T-helper 1 cell (primary cell): Measurements from ENCODE around the gene BDKRB2.

Experiments
- DNase-seq, 5 donors: peaks; one replicate each; pipeline ENCODE4 v3.0.0-alpha.2; 2012 to 2020
- total RNA-seq, 4 donors: gene quantifications; one replicate each; lab custom pipeline; 2026; lab: John Stamatoyannopoulos, UW

BDKRB2 gene
- 0.08 to 1.3 (median 0.21) reads per million in 4 donors for total RNA-seq

- DNase-seq = no peak
Measured at GRCh38 chr14:96204151-96205058, at the start of gene BDKRB2. Gene BDKRB2, plus strand, starts transcription at chr14:96204839. Its CDS starts 32,269 bp downstream, at chr14:96237108.

DNA sequence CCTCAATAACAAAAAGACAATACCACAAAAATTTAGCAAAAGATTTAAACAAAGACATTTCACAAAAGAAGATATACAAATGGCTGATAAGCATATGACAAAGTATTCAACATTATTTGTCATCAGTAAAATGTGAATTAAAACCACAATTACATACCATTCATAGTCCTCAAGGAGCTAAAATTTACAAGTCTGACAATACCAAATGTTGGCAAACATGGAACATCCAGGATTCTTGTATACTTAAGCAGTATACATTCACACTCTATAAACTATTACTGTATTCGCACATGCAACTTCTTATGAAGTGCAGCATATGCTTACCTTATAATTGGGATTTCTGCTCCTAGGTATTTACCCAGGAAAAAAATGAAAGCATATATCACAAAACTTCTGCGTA, 49.7 kb upstream of the BDKRB2 start:
- no peak for DNase-seq

DNA sequence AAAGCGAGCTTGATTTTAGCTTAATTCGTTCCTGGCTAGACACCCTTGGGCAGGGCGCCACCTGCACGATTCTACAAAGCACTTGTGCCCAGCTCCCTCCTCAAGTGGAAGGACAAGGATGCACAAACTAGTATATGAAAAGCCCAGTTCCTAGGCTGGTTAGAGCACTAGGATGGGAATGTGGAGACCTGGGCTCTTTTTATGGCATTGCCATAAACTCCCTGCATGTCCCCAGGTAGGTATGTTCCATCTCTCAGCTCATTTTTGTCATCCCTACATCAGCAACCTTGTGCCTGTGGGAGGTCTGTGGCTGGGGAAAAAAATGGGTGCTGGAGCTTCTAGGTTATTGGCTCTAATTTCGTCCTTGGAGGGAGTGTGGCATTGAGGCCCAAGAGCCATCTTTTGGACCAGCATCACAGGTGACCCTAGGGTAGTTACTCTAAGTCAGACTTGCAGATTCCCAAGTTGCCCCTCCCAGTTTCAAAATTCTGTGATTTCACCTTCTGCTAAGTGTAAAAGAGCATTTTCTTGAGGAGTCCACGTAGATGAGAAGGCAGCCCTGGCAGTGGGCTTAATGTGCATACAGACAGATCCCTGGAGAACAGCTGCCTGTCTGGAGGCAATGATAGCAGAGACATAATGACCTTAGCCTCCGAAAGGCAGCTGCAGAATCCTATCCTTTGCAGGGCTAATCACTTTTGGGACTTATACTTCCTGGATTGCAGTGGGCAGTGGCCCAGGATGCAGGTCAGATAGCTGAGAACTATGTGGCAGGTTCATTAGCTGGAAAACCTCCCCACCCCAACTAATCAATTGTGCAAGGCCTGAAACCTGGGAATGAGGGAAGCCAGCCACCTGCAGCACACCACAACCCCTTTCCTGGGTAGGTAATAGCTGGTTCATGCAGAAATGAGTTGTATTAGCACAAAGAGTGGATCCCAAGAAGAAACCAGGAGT, 47.6 kb upstream of the BDKRB2 start:
- no peak for DNase-seq

DNA sequence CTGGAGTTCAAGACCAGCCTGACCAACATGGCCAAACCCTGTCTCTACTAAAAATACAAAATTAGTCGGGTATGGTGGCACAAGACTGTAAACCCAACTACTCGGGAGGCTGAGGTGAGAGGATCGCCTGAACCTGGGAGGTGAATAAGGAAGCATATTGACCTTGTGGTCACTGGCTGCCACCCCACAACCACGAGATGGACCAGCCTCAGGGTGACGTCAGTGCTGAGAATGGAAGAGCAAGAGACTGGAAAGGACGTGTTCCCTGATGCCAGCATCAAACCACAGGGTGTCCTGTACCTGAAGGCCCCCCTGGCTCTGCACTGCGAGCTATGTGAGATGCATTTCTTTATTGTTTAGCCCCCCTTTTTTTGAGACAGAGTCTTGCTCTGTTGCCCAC, 45.9 kb upstream of the BDKRB2 start:
- no peak for DNase-seq

DNA sequence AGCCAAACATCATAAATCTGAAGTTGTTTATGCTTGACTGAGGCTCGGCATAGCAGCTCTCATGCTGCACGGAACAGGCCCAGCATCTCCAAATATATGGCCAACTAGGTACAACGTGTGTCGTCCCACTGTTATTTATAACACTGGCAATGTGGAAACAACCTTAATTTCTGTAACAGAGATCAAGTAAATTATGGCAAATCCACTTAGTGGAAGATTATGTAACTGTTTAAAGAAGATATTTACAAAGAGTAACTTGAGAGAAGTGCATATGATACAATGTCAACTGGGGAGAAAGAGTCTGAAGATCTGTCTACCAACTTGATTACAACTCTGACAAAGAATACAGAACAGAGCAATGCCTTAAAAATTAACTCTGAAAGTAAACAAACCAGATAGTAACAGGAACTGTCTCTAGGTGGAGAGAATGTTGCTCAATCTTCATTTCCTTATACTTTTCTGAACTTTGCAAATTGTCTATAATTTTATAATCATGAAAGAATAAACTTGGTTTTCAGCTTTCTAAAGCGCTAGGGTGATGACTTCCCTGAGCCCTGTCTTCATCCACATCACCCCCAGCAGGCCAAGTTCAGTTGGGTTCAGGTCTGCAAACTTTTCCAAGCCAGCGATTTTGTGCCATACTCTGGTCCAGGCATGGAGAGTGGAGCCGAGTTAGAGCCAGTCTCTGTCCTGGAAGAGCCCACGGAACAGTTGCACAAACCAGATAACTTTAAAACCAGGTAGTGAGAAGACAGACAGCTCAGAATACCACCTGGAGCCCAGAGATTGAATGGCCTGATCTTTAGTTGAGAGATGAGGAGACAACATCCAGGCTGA, 44.3 kb upstream of the BDKRB2 start:
- DNase-seq = no peak

DNA sequence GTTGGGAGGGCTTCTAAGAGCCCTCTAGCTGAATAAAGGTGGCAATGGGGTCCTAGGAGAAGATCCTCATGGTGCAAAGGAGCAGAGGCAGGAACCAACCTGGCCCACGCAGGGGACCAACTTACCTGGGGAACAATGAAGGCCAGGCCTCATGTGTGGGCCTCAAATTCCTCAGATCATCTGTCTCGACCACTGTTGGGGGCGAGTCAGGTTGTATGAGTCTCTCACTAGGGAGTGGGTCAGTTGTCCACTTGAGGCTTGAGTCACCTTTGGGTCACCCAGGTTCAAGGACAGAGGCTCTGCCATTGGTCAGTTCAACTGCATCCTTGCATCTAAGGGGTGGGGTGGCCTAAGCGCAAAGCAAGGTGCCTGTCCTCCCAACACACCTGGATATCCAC, 43.7 kb upstream of the BDKRB2 start:
- no peak for DNase-seq

DNA sequence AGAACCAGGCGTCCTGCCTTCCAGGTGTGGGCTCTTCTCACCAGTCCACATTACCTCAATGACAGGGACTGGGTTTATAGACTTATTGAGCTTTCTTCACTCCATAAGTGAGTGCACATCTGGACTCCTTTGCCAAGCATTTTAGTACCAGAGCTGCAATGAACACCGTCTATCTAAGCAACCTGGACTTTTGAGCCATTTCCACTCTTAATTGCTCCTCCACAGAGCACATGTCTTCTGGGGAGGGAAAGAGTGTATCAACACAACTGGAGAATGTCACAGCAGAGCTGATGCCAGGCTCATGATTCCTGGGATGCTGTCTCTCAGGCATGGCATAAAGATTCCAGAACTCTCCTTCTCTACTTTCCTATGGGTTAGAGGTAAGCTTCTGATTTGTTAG, 43.0 kb upstream of the BDKRB2 start:
- no peak for DNase-seq

GRCh38 chr14:96162265-96162664, 42.4 kb upstream of the BDKRB2 start:
- no peak for DNase-seq

GRCh38 chr14:96162741-96163140, 41.9 kb upstream of the BDKRB2 start:
- DNase-seq = no peak

DNA sequence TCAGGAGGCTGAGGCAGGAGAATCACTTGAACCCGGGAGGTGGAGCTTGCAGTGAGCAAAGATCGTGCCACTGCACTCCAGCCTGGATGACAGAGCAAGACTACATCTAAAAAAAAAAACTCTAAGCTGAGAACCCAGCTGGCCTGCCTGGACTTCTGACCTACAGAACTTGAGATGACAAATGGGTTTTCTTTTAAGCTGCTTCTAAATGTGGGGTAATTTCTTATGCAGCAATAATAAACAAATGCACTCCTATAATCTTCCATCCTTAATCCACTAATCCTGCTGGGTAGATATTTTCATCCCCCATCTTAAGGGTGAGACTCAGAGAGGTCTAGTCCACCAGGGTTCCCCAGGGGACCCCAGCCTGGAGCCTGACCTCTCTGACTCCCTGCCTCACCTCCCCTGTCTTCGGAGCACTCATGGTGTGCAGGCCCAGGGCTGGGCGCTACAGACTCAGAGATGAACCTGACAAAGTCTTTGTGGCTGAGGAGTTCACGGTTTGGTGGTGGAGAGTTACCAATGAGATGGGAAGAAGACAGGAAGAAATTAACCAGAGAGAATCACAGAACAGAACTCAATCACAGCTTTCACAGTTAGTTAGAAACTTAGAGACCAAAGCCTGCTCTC, 39.7 kb upstream of the BDKRB2 start:
- no peak for DNase-seq

- no peak for DNase-seq
Measured at GRCh38 chr14:96165493-96166436, 38.9 kb upstream of the BDKRB2 start.

DNA sequence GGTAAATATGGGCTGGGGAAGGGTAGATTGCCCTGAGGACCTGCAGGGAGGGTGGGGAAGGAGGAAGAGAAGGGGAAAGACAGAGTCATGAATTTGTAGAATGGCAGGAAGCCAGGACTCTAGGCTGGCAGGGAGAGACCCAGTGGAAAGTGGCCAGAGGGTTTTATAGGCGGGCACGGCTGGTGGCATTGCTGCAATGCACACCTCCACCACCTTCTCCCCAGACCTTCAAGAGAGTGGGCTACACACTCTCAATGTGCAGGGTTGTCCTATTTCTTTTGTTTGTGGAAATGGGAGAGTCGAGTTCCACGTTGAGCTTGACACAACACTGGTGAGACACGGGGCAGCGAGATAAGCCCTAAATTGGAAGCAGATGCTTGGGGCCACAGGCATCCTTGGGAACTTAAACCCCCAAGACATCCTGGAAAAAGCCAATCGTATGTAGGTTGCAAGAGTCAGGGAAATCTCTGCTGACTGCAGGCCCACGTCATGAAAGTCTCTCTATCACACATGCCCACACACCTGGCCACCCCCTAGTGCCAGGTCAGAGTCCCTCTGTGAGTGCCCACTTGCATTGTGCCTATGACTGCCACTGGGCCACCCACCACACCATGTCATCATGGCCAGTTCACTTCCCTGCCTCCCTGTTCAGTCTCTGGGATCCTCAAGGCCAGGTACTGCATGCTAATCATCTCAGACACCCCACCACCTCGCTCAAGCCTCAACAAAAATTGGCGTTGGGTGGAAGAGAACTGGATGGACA, 38.0 kb upstream of the BDKRB2 start:
- no peak for DNase-seq

- DNase-seq = no peak
Measured at GRCh38 chr14:96167224-96168148, 37.2 kb upstream of the BDKRB2 start.

GRCh38 chr14:96168581-96168980, 36.1 kb upstream of the BDKRB2 start:
- no peak for DNase-seq

- DNase-seq = no peak
Measured at GRCh38 chr14:96170961-96171592, 33.6 kb upstream of the BDKRB2 start.

DNA sequence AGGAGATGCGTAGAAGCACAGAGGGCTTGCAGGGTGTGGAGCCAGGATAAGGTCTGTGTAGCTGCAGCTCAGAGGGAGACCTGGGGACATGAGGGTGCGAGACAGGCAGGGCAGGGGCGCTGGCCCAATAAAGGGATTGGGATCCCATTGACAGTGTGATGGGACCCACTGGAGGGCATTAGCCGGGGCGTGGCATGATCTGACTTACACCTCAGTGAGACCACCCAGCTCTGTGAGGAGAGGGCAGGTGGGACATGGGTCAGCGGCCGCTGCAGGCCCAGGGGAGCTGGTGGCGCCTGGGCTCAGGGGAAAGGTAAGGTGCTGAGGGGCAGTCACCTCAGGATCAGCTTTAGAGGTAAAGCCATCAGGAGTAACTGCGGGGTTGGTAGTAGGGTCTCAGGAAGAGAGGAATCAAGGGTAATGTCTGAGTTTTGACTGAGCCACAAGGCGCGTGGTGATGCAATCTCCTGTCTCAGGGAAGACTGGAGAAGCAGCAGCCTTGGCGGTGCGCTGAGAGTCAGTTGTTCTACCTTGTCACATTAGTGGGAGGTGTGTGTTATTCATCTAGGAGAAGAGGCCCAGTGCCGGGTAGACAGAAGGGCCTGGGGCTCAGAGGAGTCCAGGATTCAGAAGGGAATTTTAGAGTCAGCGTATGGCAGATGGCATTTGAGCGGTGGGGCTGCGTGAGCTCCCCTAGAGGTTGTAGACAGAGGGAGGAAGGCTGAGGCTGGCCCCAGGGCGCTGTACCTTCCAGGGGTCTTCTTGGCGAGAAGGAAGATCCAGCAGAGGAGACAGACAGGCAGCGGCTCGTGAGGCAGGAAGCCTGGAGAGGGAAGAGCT, 30.8 kb upstream of the BDKRB2 start:
- DNase-seq = no peak

- no peak for DNase-seq
Measured at GRCh38 chr14:96176275-96176674, 28.4 kb upstream of the BDKRB2 start.
